OCI-LY1 (cell line): ENCODE results near the gene WNT2.

Source experiments
- CTCF ChIP-seq: fragments of 200-600 bp; sonication (generic), shearing (Covaris generic); IDR thresholded peaks from 2 replicates; pipeline ENCODE4 v1.5.1; 2017; ENCODE audit warnings: mild to moderate bottlenecking, antibody characterized with exemption, low read length, moderate library complexity, mixed read lengths
- EZH2 ChIP-seq: fragments of 200-600 bp; sonication (generic), shearing (Covaris generic); IDR thresholded peaks from 2 replicates; pipeline ENCODE4 v1.8.0; 2017; ENCODE audit warnings: borderline replicate concordance, mixed run types, mild to moderate bottlenecking, antibody characterized with exemption, low read length, moderate library complexity, mixed read lengths

DNA sequence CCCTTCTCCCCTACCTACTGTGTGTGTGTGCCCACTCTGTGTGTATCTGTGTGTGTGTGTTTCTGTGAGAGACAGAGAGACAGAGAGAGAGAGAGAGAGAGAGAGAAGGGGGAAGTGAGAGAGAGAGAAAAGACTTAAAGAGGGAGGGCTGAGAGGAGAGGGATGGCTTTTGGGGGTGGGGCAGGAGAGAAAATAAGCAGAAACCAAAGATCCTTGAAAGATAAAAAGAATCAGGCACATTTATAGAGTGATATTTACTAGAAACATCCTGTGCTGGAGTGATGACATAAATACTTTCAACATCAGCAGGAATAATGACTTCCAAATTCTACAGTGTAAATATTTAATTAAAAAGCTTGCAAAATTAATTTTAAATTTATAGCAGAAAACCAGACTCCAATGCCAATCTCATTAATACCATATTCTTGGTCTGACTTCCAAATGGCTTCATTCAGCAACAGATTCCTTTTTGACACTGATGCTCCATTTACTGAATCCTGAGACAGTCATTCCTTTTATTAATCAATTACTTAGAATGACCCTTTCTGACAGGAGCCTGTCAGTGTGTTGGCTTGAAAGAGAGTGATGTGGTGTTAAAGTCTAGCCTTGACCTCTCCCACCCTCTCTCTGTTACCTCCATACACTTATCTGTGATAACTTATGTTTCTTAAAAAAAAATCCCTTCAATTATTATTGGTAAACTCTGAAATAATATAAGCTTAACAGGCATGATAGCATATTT is 41.7 kb upstream of the WNT2 start:
- TF ChIP-seq EZH2 (no peak), CTCF (no peak)
